ENCODE data around the gene DYRK1A. TPM values are rescaled to one million over a fixed set of nuclear protein-coding genes. Genes with fewer than 3 reads are reported as not detected.

The DYRK1A gene
- total RNA-seq (2022; extraction: Qiagen RNA extraction; ENCODE audit: low read depth) = 9.7 to 14.7 TPM (median 14.0 TPM) in 5 replicates

DNA sequence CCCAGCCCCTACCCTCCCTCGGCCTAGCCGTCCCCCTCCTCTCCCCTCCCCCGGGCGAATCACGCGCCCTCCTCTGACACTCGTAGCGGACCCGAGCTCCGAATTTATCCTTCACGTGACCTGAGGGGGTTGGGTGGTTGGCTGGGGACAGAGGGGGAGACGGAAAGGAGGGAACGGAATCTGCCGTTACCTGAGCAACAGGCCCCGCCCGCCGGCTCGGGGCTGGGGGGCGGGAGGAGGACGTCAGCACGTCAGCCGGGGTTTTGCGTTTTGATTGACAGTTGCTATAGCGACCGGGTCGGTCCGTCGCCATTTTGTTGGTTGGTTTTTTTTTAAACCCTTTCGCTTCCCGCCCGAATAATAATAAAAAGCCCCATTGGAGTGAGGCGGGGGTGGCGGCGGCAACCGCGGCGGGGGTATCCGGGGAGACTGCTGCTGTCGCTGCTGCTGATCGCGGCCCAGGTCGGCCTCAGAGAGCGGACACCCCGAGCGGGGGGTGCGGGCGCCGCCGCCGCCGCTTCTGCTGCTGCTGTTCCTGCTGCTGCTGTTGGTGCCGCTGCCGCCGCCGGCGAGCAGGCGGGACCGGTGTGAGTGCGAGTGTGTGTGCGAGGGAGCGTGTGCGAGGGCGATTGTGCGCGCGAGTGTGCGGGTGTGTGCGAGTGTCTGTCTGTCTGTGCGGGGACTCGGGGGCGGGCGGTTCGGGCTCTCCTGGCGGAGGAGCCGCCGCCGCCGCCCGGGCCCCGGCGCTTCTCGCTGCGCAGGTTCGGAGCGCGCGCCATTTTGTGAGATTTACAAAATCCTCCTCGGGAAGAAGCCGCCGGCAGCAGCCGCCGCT lies at the start of gene DYRK1A:
TSS of gene DYRK1A (plus strand) at position 292 of the 835 bp plus-strand sequence. CDS start 53,602 bp downstream, outside the sequence.

Other genes with a start within 250 kb of the DYRK1A start
- gene VPS26C, start 99.4 kb upstream of the DYRK1A start, total RNA-seq (2022; extraction: Qiagen RNA extraction; ENCODE audit: low read depth) = 26.0 to 37.9 TPM (median 32.1 TPM) in 5 replicates

Measured in A549 treated with ZK216348 at 1 μM for 4 hours (cell line).